ENCODE measurements around the gene NUTM2F. TPM values are rescaled to one million over a fixed set of nuclear protein-coding genes. Genes with fewer than 3 reads are reported as not detected.
A peak's percentile ranks its signal among the peaks of the same experiment; 100 is the strongest.

The NUTM2F gene
- total RNA-seq, 1 donor: not detected

DNA sequence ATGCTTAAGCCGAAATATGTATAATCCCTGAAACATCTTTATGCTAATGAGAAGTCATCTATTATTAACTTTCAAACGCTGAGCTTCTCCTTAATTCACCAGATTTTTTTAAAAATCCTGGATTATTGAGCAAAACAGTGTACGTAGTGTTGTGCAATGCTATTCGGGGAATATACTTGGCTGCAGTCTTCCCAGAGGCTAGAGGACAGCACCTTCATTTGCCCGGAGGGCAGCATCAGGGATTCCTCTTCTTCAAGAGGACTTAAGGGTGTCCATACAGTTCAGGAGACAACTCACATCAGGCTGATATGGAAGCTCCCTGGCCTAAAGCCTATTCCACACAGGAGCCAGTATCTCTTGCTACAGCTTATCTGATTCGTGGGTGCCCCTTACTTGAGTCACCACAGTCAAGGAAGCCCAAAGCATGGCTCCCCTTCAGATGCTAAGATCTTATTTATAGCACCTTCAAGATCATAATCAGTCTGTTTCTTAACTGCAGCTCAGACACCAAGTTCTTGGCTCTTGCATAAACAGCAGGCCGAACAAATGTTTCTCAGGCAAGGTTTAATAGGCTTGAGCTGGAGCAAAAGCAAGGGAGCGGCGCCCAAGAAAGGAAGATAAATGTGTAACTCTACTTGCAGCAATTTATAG lies 29.4 kb downstream of the NUTM2F start:
- no peak overlapping the region for H3K4me3 ChIP-seq (ENCODE audit: low read depth, low read length)
- TF ChIP-seq, protein P1, sequence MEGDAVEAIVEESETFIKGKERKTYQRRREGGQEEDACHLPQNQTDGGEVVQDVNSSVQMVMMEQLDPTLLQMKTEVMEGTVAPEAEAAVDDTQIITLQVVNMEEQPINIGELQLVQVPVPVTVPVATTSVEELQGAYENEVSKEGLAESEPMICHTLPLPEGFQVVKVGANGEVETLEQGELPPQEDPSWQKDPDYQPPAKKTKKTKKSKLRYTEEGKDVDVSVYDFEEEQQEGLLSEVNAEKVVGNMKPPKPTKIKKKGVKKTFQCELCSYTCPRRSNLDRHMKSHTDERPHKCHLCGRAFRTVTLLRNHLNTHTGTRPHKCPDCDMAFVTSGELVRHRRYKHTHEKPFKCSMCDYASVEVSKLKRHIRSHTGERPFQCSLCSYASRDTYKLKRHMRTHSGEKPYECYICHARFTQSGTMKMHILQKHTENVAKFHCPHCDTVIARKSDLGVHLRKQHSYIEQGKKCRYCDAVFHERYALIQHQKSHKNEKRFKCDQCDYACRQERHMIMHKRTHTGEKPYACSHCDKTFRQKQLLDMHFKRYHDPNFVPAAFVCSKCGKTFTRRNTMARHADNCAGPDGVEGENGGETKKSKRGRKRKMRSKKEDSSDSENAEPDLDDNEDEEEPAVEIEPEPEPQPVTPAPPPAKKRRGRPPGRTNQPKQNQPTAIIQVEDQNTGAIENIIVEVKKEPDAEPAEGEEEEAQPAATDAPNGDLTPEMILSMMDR (IDR thresholded peaks at IDR 0.05; ENCODE audit: insufficient read depth, low read length): no peak
- peak; percentile 49 for DNase-seq (ENCODE audit: low read depth)

DNA sequence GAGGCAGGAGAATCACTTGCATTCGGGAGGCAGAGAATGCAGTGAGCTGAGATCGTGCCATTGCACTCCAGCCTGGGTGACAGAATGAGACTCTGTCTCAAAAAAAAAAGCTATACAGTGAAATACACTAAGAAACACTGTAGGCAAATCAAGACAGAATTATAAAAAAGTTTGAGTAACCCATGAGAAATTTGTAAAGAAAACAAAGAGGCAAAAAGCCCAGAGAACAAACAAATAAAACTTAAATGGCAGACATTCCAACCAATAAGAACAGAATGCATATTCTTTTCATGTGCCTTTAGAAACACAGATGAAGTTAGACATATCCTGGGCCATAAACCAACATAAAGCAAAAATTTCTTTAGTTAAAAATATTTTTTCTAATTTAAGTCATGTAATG lies 38.8 kb downstream of the NUTM2F start:
- TF ChIP-seq, protein P1 (IDR thresholded peaks at IDR 0.05; ENCODE audit: insufficient read depth, low read length): no peak
- DNase-seq (ENCODE audit: low read depth): no peak
- H3K4me3 ChIP-seq (ENCODE audit: low read depth, low read length): no peak overlapping the region

DNA sequence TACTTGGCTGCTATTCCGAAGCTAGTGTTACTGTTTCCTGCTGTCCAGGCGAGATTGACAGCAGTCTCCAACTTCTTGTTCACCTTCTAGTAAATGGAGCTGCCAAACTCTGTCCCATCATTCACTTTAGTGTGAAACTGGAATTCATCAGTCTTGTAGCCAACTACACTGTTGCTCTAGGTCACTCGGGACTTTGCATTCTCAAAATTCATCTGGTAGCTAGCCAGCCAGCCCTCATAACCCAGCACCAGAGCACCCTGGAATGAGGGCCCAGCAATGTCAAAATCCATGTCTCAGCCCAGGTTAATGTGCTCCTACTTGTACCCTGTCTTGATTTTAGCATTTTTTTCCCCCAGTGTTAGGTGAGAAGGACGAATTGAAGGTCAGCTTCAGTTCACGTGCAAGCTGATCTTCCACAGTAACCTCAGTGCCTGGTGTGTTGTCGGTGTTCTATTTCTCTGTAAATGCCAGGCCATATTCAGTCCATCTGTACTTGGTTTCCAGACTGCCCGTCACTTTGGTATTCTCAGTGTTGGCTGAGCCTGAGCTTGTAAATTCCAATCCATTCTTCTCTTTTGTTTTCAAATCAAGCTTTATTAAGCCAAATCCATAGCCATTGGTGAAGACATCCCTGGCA lies 40.4 kb downstream of the NUTM2F start:
- TF ChIP-seq, protein P1 (IDR thresholded peaks at IDR 0.05; ENCODE audit: insufficient read depth, low read length): no peak
- DNase-seq (ENCODE audit: low read depth): peak; percentile 19
- no peak overlapping the region for H3K4me3 ChIP-seq (ENCODE audit: low read depth, low read length)

DNA sequence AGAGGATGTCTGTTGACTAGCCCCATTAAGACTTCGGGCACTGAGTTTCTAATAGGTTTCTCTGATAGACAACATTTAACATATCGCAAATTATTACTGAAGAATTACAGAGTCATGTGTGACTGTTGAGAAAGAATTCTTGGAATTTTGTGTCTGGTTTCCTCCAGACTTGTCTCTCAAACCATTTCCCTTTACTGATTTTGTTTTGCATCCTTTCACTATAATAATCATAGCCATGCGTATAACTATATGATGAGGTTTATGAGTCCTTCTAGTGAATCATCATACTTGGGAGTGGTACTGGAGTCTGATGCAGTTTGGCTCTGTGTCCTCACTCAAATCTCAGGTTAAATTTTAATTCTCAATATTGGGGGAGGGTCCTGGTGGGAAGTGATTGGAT lies 42.3 kb downstream of the NUTM2F start:
- DNase-seq (ENCODE audit: low read depth): no peak
- no peak overlapping the region for H3K4me3 ChIP-seq (ENCODE audit: low read depth, low read length)
- TF ChIP-seq, protein P1 (IDR thresholded peaks at IDR 0.05; ENCODE audit: insufficient read depth, low read length): no peak

DNA sequence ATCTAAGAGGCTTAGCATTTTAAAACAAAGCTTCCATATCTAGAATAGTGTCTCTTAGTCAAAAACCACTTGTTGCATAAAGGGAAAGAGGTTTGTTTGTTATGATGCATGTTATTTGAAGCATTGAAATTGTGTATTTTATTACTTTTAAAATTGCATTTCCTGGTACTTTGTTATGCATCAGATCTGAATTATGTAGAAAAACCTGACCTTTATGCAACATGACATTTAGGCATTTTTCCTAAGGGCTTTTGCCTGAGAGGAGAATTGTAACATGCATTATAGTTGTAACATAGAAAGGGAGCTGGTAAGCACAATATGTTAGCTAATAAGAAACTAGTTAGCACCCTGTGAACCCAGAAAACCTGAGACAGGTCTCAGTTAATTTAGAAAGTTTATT lies 47.3 kb downstream of the NUTM2F start:
- TF ChIP-seq, protein P1 (IDR thresholded peaks at IDR 0.05; ENCODE audit: insufficient read depth, low read length): no peak
- no peak for DNase-seq (ENCODE audit: low read depth)
- no peak overlapping the region for H3K4me3 ChIP-seq (ENCODE audit: low read depth, low read length)

DNA sequence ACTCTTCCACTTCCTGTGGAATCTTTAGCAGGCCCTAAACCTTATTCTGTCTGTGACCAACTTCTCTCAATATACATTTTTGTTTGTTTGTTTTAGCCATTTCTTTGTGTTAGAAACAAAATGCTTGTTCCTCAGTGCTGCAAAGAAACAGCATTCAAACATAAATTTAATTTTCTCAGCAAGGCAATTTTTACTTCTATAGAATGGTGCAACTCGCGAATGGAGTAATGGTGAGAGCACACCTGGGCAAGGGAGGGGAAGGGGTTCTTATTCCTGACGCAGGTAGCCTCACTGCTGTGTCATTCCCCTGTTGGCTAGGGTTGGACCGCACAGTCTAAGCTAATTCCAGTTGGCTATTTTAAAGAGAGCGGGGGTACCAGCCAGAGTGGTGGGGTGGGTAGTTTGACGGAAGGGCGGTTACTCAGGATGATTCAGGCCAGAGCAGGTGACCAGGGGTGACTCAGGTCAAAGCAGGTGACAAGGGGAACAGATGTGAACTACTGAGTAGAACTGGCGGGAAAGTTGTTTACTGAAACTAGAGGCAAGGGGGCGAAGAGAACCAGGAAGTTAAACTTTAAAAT lies 47.9 kb downstream of the NUTM2F start:
- no peak for DNase-seq (ENCODE audit: low read depth)
- TF ChIP-seq, protein P1 (IDR thresholded peaks at IDR 0.05; ENCODE audit: insufficient read depth, low read length): no peak
- no peak overlapping the region for H3K4me3 ChIP-seq (ENCODE audit: low read depth, low read length)
